Keratinocyte (primary cell): ENCODE measurements around the gene SEMA3A. TPM values are rescaled to one million over a fixed set of nuclear protein-coding genes. Genes with fewer than 3 reads are reported as not detected.
A peak's percentile ranks its signal among the peaks of the same experiment; 100 is the strongest.

Source experiments
- DNase-seq: peaks from one replicate; pipeline ENCODE4 v3.0.0-alpha.2; 2011; ENCODE audit warnings: low read depth, missing footprints, low spot score
- FAIRE-seq: peaks from 2 replicates; lab custom pipeline; 2011; peaks lifted over from hg19 to GRCh38; lab: Jason Lieb, UNC
- H2AFZ ChIP-seq: 2 replicates; pipeline ENCODE4 v1.6.0; 2012; ENCODE audit warnings: low read length, control low read depth, inconsistent platforms; ENCODE audit not compliant: control insufficient read depth
- H3K27ac ChIP-seq: 2 replicates; pipeline ENCODE4 v1.5.1; 2011; ENCODE audit warnings: low read length; ENCODE audit not compliant: control insufficient read depth, insufficient read depth
- H3K27me3 ChIP-seq: 3 replicates; pipeline ENCODE4 v1.6.0; 2011; ENCODE audit warnings: low read length; ENCODE audit not compliant: control insufficient read depth, insufficient read depth; ENCODE audit errors: extremely low read depth
- H3K36me3 ChIP-seq, 2 experiments: 2 replicates in 1 of 2; 3 replicates in 1 of 2; pipeline ENCODE4 v1.5.1; 2011; ENCODE audit warnings: low read length in 2 of 2, mild to moderate bottlenecking in 1 of 2; ENCODE audit not compliant: control insufficient read depth in 2 of 2, insufficient read depth in 2 of 2; ENCODE audit errors: extremely low read depth in 1 of 2
- H3K4me1 ChIP-seq: 3 replicates; pipeline ENCODE4 v1.5.1; 2011; ENCODE audit warnings: low read length; ENCODE audit not compliant: control insufficient read depth, insufficient read depth; ENCODE audit errors: extremely low read depth
- H3K4me2 ChIP-seq: 3 replicates; pipeline ENCODE4 v1.6.0; 2011; ENCODE audit warnings: low read depth, low read length; ENCODE audit not compliant: control insufficient read depth, insufficient read depth; ENCODE audit errors: extremely low read depth
- H3K4me3 ChIP-seq, 3 experiments: fragments of 200-600 bp in 1 of 3; sonication (generic) in 1 of 3; 2 replicates in 2 of 3; 3 replicates in 1 of 3; pipeline ENCODE4 v1.5.1; 2011 to 2016; ENCODE audit warnings: low read length in 3 of 3, mild to moderate bottlenecking in 3 of 3, control low read depth in 2 of 3, inconsistent platforms in 1 of 3, low read depth in 1 of 3, mixed read lengths in 1 of 3, mixed run types in 1 of 3, moderate library complexity in 1 of 3; ENCODE audit not compliant: control insufficient read depth in 2 of 3, insufficient read depth in 2 of 3; ENCODE audit errors: extremely low read depth in 1 of 3
- H3K79me2 ChIP-seq: 2 replicates; pipeline ENCODE4 v1.6.0; 2012; ENCODE audit warnings: low read length; ENCODE audit not compliant: control insufficient read depth, insufficient read depth
- H3K9ac ChIP-seq: 3 replicates; pipeline ENCODE4 v1.6.0; 2011; ENCODE audit warnings: low read length; ENCODE audit not compliant: control insufficient read depth, insufficient read depth; ENCODE audit errors: extremely low read depth
- H3K9me1 ChIP-seq: 3 replicates; pipeline ENCODE4 v1.6.0; 2011; ENCODE audit warnings: low read length; ENCODE audit not compliant: control insufficient read depth, insufficient read depth; ENCODE audit errors: extremely low read depth
- H3K9me3 ChIP-seq: 2 replicates; pipeline ENCODE4 v1.5.1; 2012; ENCODE audit warnings: low read depth, low read length; ENCODE audit not compliant: control insufficient read depth
- H4K20me1 ChIP-seq: 3 replicates; pipeline ENCODE4 v1.6.0; 2011; ENCODE audit warnings: low read length; ENCODE audit not compliant: control insufficient read depth, insufficient read depth; ENCODE audit errors: extremely low read depth
- EZH2 ChIP-seq: IDR thresholded peaks from one replicate; pipeline ENCODE4 v1.6.1; 2012; ENCODE audit warnings: inconsistent platforms, mild to moderate bottlenecking, low read length, moderate library complexity
- dilution Hi-C: fragments of 300-500 bp; cut with MboI; formaldehyde crosslinking; loops from one replicate; pipeline ENCODE4 v1.7.0; 2020; ENCODE audit warnings: low sequenced_read_pairs; ENCODE audit not compliant: extremely low pct_ligation_motif_present
- polyA plus RNA-seq, 5 experiments: library from polyadenylated mRNA; depleted of rRNA in 3 of 5; stranded (reverse) in 3 of 5; stranded (forward) in 1 of 5; unstranded in 1 of 5; fragments of >200 nt; gene quantifications; 1 replicate in 1 of 5; 2 replicates in 3 of 5; 3 replicates in 1 of 5; pipeline versions ENCODE4 v1.2.1 to v1.2.3, GENCODE V29; 2011 to 2012; ENCODE audit warnings: missing spikeins in 2 of 5, low read depth in 1 of 5, low replicate concordance in 1 of 5
- TF ChIP-seq, protein P1 (sequence below), 3 experiments: IDR thresholded peaks in 1 of 3; conservative IDR thresholded peaks in 1 of 3; optimal IDR thresholded peaks in 1 of 3; 2 replicates in 2 of 3; 3 replicates in 1 of 3; pipeline versions ENCODE3 to v1.5.1; 2011; ENCODE audit warnings: low read length in 3 of 3, mild to moderate bottlenecking in 3 of 3, moderate library complexity in 2 of 3, control low read depth in 1 of 3, inconsistent platforms in 1 of 3; ENCODE audit not compliant: insufficient read depth in 2 of 3; ENCODE audit errors: extremely low read depth in 1 of 3

Gene SEMA3A
- polyA plus RNA-seq, 1 donor (not counting 4 experiments of a cell fraction or from before 2014, with no cell fraction given), result 2.1 TPM

DNA sequence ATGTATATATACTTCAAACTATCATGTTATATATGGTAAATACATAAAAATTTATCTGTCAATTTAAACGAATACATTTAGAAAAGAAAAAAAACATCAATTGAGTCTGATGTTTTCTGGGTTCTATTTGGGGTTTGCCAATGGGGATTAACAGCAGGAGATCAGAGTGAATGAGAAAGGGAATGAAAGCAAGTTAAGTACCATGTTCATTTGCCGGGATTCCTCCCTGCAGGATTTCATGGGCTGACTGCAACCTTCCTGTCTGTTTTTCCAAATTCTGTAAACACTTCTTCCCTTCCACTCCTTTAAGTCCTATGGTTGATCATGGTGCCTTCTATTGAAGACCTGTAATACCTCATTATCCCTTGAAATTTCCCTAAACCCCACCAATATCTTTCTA is 33.9 kb upstream of the SEMA3A start:
- H4K20me1 ChIP-seq, result no peaks in the 10 kb centered on the region
- H3K27ac ChIP-seq, result no peak overlapping the region
- DNase-seq (no peak), FAIRE-seq (peak; percentile 5)
- TF ChIP-seq, protein P1, sequence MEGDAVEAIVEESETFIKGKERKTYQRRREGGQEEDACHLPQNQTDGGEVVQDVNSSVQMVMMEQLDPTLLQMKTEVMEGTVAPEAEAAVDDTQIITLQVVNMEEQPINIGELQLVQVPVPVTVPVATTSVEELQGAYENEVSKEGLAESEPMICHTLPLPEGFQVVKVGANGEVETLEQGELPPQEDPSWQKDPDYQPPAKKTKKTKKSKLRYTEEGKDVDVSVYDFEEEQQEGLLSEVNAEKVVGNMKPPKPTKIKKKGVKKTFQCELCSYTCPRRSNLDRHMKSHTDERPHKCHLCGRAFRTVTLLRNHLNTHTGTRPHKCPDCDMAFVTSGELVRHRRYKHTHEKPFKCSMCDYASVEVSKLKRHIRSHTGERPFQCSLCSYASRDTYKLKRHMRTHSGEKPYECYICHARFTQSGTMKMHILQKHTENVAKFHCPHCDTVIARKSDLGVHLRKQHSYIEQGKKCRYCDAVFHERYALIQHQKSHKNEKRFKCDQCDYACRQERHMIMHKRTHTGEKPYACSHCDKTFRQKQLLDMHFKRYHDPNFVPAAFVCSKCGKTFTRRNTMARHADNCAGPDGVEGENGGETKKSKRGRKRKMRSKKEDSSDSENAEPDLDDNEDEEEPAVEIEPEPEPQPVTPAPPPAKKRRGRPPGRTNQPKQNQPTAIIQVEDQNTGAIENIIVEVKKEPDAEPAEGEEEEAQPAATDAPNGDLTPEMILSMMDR (optimal IDR thresholded peaks at IDR 0.05 in 1 of 3, IDR thresholded peaks at IDR 0.05 in 1 of 3, conservative IDR thresholded peaks at IDR 0.05 in 1 of 3; ENCODE audit: extremely low read depth in 1 of 3, insufficient read depth in 2 of 3, low read length in 3 of 3), result no peak
- no peak for TF ChIP-seq EZH2
- H3K36me3 ChIP-seq, result no peaks in the 10 kb centered on the region
- no peaks in the 10 kb centered on the region for H3K9me3 ChIP-seq
- dilution Hi-C loops, result no loop called here
- H3K4me1 ChIP-seq, result no peaks in the 10 kb centered on the region
- H3K79me2 ChIP-seq, result no peaks in the 10 kb centered on the region
- H3K9ac ChIP-seq, result no peak overlapping the region
- no peaks in the 10 kb centered on the region for H3K9me1 ChIP-seq
- H3K27me3 ChIP-seq, result no peaks in the 10 kb centered on the region
- H3K4me3 ChIP-seq, result no peak overlapping the region
- peak overlapping the region; percentile 13 for H2AFZ ChIP-seq
- H3K4me2 ChIP-seq, result no peak overlapping the region

DNA sequence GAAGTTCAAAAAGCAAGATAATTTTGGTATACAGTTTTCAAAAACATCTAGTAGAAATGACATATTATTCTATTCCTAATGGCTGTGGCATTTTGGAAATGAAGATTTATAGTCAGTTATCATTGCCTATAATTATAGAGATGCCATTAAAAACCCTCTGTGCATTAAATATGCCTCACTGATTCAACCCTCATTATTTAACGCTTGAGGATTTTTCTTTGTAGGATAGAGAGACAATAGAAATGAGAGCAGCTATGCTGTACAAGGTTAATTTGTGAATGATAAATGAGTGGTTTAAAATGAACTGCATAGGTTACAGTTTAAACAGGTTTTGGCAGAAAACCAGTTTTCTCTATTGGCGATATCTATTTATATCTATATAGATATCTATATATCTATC is 32.2 kb upstream of the SEMA3A start:
- H3K4me2 ChIP-seq, result no peak overlapping the region
- H3K4me1 ChIP-seq, result no peaks in the 10 kb centered on the region
- DNase-seq, result no peak
- no peaks in the 10 kb centered on the region for H3K36me3 ChIP-seq
- dilution Hi-C loops, result no loop called here
- TF ChIP-seq EZH2, result no peak
- TF ChIP-seq, protein P1 (optimal IDR thresholded peaks at IDR 0.05 in 1 of 3, IDR thresholded peaks at IDR 0.05 in 1 of 3, conservative IDR thresholded peaks at IDR 0.05 in 1 of 3; ENCODE audit: extremely low read depth in 1 of 3, insufficient read depth in 2 of 3, low read length in 3 of 3), result no peak
- no peak overlapping the region for H2AFZ ChIP-seq
- no peaks in the 10 kb centered on the region for H3K27me3 ChIP-seq
- H3K9ac ChIP-seq, result no peak overlapping the region
- H3K27ac ChIP-seq, result no peak overlapping the region
- H3K9me3 ChIP-seq, result no peaks in the 10 kb centered on the region
- no peak overlapping the region for H3K4me3 ChIP-seq
- FAIRE-seq, result no peak
- no peaks in the 10 kb centered on the region for H3K9me1 ChIP-seq
- no peaks in the 10 kb centered on the region for H4K20me1 ChIP-seq
- H3K79me2 ChIP-seq, result no peaks in the 10 kb centered on the region
